GM12872 (cell line): ENCODE measurements around the gene ZDHHC5.

ENCODE experiments used
- CTCF ChIP-seq: IDR thresholded peaks from 3 replicates; pipeline ENCODE4 v1.5.1; 2011; ENCODE audit warnings: low read depth, mild to moderate bottlenecking, low read length, moderate library complexity; ENCODE audit not compliant: insufficient read depth

ZDHHC5 gene

GRCh38 chr11:57703341-57703740 lies 35.4 kb downstream of the ZDHHC5 start:
- TF ChIP-seq CTCF = no peak

DNA sequence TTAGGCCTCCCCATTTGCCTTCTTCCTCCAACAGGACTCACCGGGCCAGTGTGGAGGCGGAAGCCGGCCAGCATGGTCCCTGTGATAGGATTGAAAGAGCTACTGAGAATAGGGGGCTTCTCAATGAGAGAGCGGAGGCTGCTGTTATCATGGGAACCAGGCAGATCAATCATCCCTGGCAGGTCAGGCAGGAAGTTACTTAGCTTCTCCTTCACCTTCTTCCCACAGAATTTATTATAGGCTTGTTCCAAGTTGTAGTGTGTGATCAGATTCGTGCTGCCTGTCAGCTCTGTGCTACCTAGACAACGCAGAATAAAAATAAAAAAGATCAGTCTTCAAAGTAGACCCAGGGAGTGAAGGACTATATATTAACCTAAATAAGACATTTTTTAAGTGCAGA lies 37.0 kb downstream of the ZDHHC5 start:
- no peak for TF ChIP-seq CTCF

DNA sequence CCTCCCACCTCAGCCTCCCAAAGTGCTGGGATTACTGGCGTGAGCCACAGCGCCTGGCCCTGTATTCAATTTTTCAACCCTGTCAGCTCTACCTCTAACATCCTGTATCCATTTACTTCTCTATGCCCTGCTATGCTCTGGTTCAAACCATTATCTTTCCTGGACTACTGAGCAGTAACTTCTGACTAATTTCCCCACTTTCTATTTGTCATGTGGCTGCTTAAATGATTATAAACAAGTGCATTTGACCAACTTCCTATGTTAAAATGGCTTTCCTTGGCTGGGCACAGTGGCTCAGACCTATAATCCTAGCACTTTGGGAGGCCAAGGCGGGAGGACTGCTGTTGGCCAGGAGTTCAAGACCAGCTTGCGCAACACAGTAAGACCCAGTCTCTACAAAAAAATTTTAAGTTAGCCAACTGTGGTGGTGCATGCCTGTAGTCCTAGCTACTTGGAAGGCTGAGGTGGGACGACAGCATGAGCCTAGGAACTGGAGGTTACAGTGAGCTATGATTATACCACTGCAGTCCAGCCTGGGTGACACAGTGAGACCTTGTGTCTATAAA lies 42.0 kb downstream of the ZDHHC5 start:
- no peak for TF ChIP-seq CTCF

DNA sequence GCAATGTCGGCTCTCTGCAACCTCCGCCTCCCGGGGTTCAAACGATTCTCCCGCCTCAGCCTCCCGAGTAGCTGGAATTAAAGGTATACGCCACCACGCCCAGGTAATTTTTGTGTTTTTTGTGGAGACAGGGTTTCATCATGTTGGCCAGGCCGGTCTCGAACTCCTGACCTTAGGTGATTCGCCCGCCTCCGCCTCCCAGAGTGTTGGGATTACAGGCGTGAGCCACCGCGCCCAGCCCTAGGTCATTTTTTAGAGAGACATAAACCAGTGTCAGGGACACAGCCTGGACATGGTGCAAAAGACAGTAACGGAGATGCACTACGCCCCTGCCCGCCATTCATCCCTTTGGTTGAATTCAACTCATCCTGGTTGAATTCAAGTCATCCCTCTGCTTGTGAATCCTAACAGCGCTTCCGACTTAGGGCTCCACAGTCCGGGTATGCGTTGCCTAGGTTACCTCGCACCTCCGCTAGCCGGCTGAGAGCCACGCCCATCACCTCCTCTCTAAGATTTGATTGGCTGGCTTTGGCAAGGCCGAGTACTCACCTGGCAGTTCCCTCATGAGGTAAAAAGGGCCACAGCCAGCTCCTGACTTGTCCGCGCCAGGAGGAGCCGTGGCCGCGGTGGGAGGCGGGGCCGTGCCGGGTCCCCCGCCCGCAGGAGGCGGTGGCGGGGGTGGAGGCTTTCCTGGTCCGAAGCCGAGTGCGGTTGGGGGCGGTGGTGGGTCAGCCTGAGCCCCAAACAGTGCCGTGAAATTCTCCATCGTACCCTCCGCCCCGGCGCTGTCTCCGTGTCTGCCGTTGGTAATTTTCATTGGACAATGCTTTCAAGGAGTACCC lies 43.7 kb downstream of the ZDHHC5 start, which contains the start of gene MED19:
MED19 (minus strand) TSS at position 802 of the 842 bp plus-strand sequence; CDS start at position 766, 36 bp downstream.
- TF ChIP-seq CTCF = no peak

GRCh38 chr11:57712256-57713150 lies 44.6 kb downstream of the ZDHHC5 start, which contains the start of gene TMX2:
TMX2 (plus strand) TSS chr11:57712593; CDS start chr11:57712619, 26 bp downstream.
- no peak for TF ChIP-seq CTCF

- no peak for TF ChIP-seq CTCF
These were observed 45.9 kb downstream of the ZDHHC5 start for GRCh38 chr11:57713835-57714234.

DNA sequence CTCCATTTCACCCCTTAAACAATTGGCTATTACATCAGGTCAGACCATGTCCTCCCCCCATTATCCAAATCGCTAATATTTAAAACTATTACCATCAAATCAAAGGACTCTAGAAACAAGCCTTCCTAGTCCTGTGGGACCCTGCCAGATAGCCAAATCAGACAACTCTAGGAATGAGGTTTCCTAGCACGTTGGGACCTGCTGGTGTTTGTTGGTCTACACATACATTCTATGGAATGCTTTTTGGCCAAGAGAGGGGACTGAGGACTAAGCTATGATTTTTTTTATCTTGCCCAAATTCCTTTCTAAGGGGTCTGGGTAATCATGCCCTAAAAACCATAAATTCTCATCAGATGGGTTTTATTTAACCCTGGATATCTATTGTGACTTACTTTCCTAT lies 59.3 kb downstream of the ZDHHC5 start:
- no peak for TF ChIP-seq CTCF
